Hepatocyte (in vitro differentiated cells): ENCODE results near the gene HYKK.

Experiments used
- EZH2 ChIP-seq: fragments of 200-600 bp; sonication (generic); IDR thresholded peaks from 2 replicates; pipeline ENCODE4 v1.6.1; 2016; ENCODE audit warnings: antibody characterized with exemption, mild to moderate bottlenecking, borderline replicate concordance
- EZH2phosphoT487 ChIP-seq: fragments of 200-600 bp; sonication (generic); IDR thresholded peaks from one replicate; pipeline ENCODE4 v1.6.1; 2018; ENCODE audit warnings: antibody characterized with exemption, mild to moderate bottlenecking, low read depth, moderate library complexity; ENCODE audit not compliant: unreplicated experiment, severe bottlenecking
- TF ChIP-seq, protein P1 (sequence below): fragments of 200-600 bp; sonication (generic); IDR thresholded peaks from 2 replicates; pipeline ENCODE4 v1.5.1; 2016; ENCODE audit warnings: antibody characterized with exemption, mild to moderate bottlenecking; ENCODE audit not compliant: poor library complexity

- TF ChIP-seq, protein P1, sequence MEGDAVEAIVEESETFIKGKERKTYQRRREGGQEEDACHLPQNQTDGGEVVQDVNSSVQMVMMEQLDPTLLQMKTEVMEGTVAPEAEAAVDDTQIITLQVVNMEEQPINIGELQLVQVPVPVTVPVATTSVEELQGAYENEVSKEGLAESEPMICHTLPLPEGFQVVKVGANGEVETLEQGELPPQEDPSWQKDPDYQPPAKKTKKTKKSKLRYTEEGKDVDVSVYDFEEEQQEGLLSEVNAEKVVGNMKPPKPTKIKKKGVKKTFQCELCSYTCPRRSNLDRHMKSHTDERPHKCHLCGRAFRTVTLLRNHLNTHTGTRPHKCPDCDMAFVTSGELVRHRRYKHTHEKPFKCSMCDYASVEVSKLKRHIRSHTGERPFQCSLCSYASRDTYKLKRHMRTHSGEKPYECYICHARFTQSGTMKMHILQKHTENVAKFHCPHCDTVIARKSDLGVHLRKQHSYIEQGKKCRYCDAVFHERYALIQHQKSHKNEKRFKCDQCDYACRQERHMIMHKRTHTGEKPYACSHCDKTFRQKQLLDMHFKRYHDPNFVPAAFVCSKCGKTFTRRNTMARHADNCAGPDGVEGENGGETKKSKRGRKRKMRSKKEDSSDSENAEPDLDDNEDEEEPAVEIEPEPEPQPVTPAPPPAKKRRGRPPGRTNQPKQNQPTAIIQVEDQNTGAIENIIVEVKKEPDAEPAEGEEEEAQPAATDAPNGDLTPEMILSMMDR = no peak
- TF ChIP-seq EZH2phosphoT487 (no peak), EZH2 (no peak)
These were observed 28.8 kb downstream of the HYKK start for GRCh38 chr15:78536134-78536533.
